Keratinocyte (primary cell): ENCODE results near the gene BNC2. TPM values are rescaled to one million over a fixed set of nuclear protein-coding genes. Genes with fewer than 3 reads are reported as not detected.

Experiments
- DNase-seq: peaks from one replicate; pipeline ENCODE4 v3.0.0-alpha.2; 2011; ENCODE audit warnings: low read depth, missing footprints, low spot score
- FAIRE-seq: peaks from 2 replicates; lab custom pipeline; 2011; peaks lifted over from hg19 to GRCh38; lab: Jason Lieb, UNC
- H2AFZ ChIP-seq: 2 replicates; pipeline ENCODE4 v1.6.0; 2012; ENCODE audit warnings: low read length, control low read depth, inconsistent platforms; ENCODE audit not compliant: control insufficient read depth
- H3K27ac ChIP-seq: 2 replicates; pipeline ENCODE4 v1.5.1; 2011; ENCODE audit warnings: low read length; ENCODE audit not compliant: control insufficient read depth, insufficient read depth
- H3K27me3 ChIP-seq: 3 replicates; pipeline ENCODE4 v1.6.0; 2011; ENCODE audit warnings: low read length; ENCODE audit not compliant: control insufficient read depth, insufficient read depth; ENCODE audit errors: extremely low read depth
- H3K36me3 ChIP-seq, 2 experiments: 2 replicates in 1 of 2; 3 replicates in 1 of 2; pipeline ENCODE4 v1.5.1; 2011; ENCODE audit warnings: low read length in 2 of 2, mild to moderate bottlenecking in 1 of 2; ENCODE audit not compliant: control insufficient read depth in 2 of 2, insufficient read depth in 2 of 2; ENCODE audit errors: extremely low read depth in 1 of 2
- H3K4me1 ChIP-seq: 3 replicates; pipeline ENCODE4 v1.5.1; 2011; ENCODE audit warnings: low read length; ENCODE audit not compliant: control insufficient read depth, insufficient read depth; ENCODE audit errors: extremely low read depth
- H3K4me2 ChIP-seq: 3 replicates; pipeline ENCODE4 v1.6.0; 2011; ENCODE audit warnings: low read depth, low read length; ENCODE audit not compliant: control insufficient read depth, insufficient read depth; ENCODE audit errors: extremely low read depth
- H3K4me3 ChIP-seq, 3 experiments: fragments of 200-600 bp in 1 of 3; sonication (generic) in 1 of 3; 2 replicates in 2 of 3; 3 replicates in 1 of 3; pipeline ENCODE4 v1.5.1; 2011 to 2016; ENCODE audit warnings: low read length in 3 of 3, mild to moderate bottlenecking in 3 of 3, control low read depth in 2 of 3, inconsistent platforms in 1 of 3, low read depth in 1 of 3, mixed read lengths in 1 of 3, mixed run types in 1 of 3, moderate library complexity in 1 of 3; ENCODE audit not compliant: control insufficient read depth in 2 of 3, insufficient read depth in 2 of 3; ENCODE audit errors: extremely low read depth in 1 of 3
- H3K79me2 ChIP-seq: 2 replicates; pipeline ENCODE4 v1.6.0; 2012; ENCODE audit warnings: low read length; ENCODE audit not compliant: control insufficient read depth, insufficient read depth
- H3K9ac ChIP-seq: 3 replicates; pipeline ENCODE4 v1.6.0; 2011; ENCODE audit warnings: low read length; ENCODE audit not compliant: control insufficient read depth, insufficient read depth; ENCODE audit errors: extremely low read depth
- H3K9me1 ChIP-seq: 3 replicates; pipeline ENCODE4 v1.6.0; 2011; ENCODE audit warnings: low read length; ENCODE audit not compliant: control insufficient read depth, insufficient read depth; ENCODE audit errors: extremely low read depth
- H3K9me3 ChIP-seq: 2 replicates; pipeline ENCODE4 v1.5.1; 2012; ENCODE audit warnings: low read depth, low read length; ENCODE audit not compliant: control insufficient read depth
- H4K20me1 ChIP-seq: 3 replicates; pipeline ENCODE4 v1.6.0; 2011; ENCODE audit warnings: low read length; ENCODE audit not compliant: control insufficient read depth, insufficient read depth; ENCODE audit errors: extremely low read depth
- EZH2 ChIP-seq: IDR thresholded peaks from one replicate; pipeline ENCODE4 v1.6.1; 2012; ENCODE audit warnings: inconsistent platforms, mild to moderate bottlenecking, low read length, moderate library complexity
- dilution Hi-C: fragments of 300-500 bp; cut with MboI; formaldehyde crosslinking; loops from one replicate; pipeline ENCODE4 v1.7.0; 2020; ENCODE audit warnings: low sequenced_read_pairs; ENCODE audit not compliant: extremely low pct_ligation_motif_present
- polyA plus RNA-seq, 5 experiments: library from polyadenylated mRNA; depleted of rRNA in 3 of 5; stranded (reverse) in 3 of 5; stranded (forward) in 1 of 5; unstranded in 1 of 5; fragments of >200 nt; gene quantifications; 1 replicate in 1 of 5; 2 replicates in 3 of 5; 3 replicates in 1 of 5; pipeline versions ENCODE4 v1.2.1 to v1.2.3, GENCODE V29; 2011 to 2012; ENCODE audit warnings: missing spikeins in 2 of 5, low read depth in 1 of 5, low replicate concordance in 1 of 5
- TF ChIP-seq, protein P1 (sequence below), 3 experiments: IDR thresholded peaks in 1 of 3; conservative IDR thresholded peaks in 1 of 3; optimal IDR thresholded peaks in 1 of 3; 2 replicates in 2 of 3; 3 replicates in 1 of 3; pipeline versions ENCODE3 to v1.5.1; 2011; ENCODE audit warnings: low read length in 3 of 3, mild to moderate bottlenecking in 3 of 3, moderate library complexity in 2 of 3, control low read depth in 1 of 3, inconsistent platforms in 1 of 3; ENCODE audit not compliant: insufficient read depth in 2 of 3; ENCODE audit errors: extremely low read depth in 1 of 3

Gene BNC2
- polyA plus RNA-seq, 1 donor (not counting 4 experiments of a cell fraction or from before 2014, with no cell fraction given): 1.1 TPM

DNA sequence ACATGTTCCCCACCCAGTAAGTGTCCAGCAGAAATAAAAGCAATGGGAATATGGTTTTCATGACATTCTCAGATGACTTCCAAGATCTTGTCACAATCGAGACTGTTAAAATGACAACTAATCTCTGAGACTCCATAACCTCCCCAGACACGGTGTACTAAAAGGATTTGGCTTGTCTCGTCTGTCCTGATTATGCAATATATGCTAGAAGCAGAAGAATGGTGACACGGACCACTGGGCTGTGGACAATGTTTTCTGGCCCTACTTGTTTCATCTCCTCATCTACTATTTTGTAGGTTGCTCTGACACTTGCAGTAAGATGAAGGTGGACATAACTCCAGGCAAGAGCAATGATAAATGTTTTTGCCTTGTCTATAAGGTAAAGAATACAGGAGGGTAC is 56.6 kb downstream of the BNC2 start:
- Histone ChIP-seq H3K9me3 (no peaks in the 10 kb centered on the region), H3K36me3 (no peaks in the 10 kb centered on the region), H3K4me2 (no peak overlapping the region), H3K27me3 (no peaks in the 10 kb centered on the region), H3K27ac (no peak overlapping the region), H4K20me1 (no peaks in the 10 kb centered on the region), H3K4me3 (no peak overlapping the region), H3K79me2 (no peaks in the 10 kb centered on the region), H3K9me1 (no peaks in the 10 kb centered on the region), H2AFZ (no peak overlapping the region), H3K4me1 (peaks cover 4% of the 10 kb centered on the region), H3K9ac (no peak overlapping the region)
- FAIRE-seq (no peak), DNase-seq (no peak)
- dilution Hi-C loops: no loop called here
- TF ChIP-seq, protein P1, sequence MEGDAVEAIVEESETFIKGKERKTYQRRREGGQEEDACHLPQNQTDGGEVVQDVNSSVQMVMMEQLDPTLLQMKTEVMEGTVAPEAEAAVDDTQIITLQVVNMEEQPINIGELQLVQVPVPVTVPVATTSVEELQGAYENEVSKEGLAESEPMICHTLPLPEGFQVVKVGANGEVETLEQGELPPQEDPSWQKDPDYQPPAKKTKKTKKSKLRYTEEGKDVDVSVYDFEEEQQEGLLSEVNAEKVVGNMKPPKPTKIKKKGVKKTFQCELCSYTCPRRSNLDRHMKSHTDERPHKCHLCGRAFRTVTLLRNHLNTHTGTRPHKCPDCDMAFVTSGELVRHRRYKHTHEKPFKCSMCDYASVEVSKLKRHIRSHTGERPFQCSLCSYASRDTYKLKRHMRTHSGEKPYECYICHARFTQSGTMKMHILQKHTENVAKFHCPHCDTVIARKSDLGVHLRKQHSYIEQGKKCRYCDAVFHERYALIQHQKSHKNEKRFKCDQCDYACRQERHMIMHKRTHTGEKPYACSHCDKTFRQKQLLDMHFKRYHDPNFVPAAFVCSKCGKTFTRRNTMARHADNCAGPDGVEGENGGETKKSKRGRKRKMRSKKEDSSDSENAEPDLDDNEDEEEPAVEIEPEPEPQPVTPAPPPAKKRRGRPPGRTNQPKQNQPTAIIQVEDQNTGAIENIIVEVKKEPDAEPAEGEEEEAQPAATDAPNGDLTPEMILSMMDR (optimal IDR thresholded peaks at IDR 0.05 in 1 of 3, IDR thresholded peaks at IDR 0.05 in 1 of 3, conservative IDR thresholded peaks at IDR 0.05 in 1 of 3; ENCODE audit: extremely low read depth in 1 of 3, insufficient read depth in 2 of 3, low read length in 3 of 3): no peak
- no peak for TF ChIP-seq EZH2

DNA sequence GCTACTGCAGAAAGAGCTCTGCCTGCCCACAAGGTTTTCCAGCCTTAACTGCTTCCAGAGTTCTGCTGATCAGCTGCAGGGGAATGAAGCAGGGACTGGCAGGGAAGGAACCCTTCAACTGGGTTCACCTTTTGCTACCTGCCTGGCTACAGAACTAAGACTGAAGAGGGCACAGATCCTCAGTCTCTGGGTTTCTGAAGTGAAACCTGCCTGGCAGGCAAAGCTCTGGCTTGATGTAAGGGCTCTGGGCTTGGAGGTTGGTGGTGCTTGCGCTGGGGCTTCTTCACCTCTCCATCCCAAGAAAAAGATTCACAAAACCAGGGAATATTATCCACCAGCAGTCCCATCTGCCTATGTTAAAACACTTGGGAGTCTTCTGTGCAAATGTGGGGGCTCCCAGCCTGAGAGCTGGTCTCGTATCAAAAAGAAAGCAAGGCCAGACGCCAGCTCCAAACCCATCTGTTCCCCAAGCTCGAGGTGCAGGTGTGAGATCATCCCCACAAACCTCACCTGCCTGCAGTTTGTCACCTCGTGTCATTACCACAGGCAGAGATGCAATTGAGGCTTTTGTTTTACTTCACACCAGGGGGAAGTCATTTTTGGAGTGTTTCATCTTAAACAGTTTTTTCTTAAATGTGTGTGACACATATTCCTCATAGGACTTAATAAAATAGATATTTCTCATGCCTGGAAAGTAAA is 58.3 kb downstream of the BNC2 start:
- H3K27me3 ChIP-seq: no peaks in the 10 kb centered on the region
- DNase-seq (no peak), FAIRE-seq (no peak)
- H2AFZ ChIP-seq: no peak overlapping the region
- H3K79me2 ChIP-seq: no peaks in the 10 kb centered on the region
- dilution Hi-C loops: no loop called here
- no peaks in the 10 kb centered on the region for H3K36me3 ChIP-seq
- no peak for TF ChIP-seq EZH2
- TF ChIP-seq, protein P1 (optimal IDR thresholded peaks at IDR 0.05 in 1 of 3, IDR thresholded peaks at IDR 0.05 in 1 of 3, conservative IDR thresholded peaks at IDR 0.05 in 1 of 3; ENCODE audit: extremely low read depth in 1 of 3, insufficient read depth in 2 of 3, low read length in 3 of 3): no peak
- H3K9me1 ChIP-seq: no peaks in the 10 kb centered on the region
- no peaks in the 10 kb centered on the region for H3K9me3 ChIP-seq
- H3K4me3 ChIP-seq: no peak overlapping the region
- no peak overlapping the region for H3K9ac ChIP-seq
- no peaks in the 10 kb centered on the region for H4K20me1 ChIP-seq
- peaks cover 4% of the 10 kb centered on the region for H3K4me1 ChIP-seq
- H3K27ac ChIP-seq: no peak overlapping the region
- H3K4me2 ChIP-seq: no peak overlapping the region
